SK-N-DZ (cell line): ENCODE data around the gene NCOA6.
"Not testable (repeated sequence)": the region's sequence is repeated elsewhere in the genome, so short reads cannot be mapped to it uniquely, and the experiment has no call there.

ENCODE experiments used
- DNase-seq: peaks from one replicate; pipeline ENCODE4 v3.0.0-alpha.2; 2015; ENCODE audit warnings: low spot score

NCOA6 gene

DNA sequence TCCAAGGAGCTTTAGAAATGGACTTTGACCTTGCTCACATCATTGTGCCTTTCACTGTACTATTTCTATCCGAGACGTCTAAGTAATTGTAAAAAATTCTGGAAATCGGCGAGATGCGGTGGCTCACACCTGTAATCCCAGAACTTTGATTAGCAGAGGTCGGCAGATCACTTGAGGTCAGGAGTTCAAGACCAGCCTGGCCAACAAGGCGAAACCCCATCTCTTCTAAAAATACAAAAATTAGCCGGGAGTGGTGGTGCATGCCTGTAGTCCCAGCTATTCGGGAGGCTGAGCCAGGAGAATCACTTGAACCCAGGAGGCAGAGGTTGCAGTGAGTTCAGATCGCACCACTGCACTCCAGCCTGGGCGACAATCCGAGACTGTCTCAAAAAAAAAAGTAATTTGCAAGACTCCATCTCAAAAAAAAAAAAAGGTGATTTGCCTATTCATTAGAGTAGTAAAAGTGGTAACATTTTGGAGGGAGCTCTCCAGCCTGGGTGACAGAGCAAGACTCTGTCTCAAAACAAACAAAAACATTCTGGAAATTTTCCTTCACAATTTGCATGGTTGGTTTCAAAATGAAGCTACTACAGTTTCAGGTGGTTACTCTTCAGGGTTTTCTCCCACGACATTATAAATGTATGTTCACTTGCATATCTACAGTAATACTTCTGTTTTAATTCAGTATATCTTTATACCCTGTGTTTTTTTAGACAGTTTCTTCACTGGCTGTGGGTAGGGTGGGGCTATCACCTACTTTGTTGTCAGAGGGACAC, 106.0 kb downstream of the NCOA6 start:
- not testable (repeated sequence) for DNase-seq

DNA sequence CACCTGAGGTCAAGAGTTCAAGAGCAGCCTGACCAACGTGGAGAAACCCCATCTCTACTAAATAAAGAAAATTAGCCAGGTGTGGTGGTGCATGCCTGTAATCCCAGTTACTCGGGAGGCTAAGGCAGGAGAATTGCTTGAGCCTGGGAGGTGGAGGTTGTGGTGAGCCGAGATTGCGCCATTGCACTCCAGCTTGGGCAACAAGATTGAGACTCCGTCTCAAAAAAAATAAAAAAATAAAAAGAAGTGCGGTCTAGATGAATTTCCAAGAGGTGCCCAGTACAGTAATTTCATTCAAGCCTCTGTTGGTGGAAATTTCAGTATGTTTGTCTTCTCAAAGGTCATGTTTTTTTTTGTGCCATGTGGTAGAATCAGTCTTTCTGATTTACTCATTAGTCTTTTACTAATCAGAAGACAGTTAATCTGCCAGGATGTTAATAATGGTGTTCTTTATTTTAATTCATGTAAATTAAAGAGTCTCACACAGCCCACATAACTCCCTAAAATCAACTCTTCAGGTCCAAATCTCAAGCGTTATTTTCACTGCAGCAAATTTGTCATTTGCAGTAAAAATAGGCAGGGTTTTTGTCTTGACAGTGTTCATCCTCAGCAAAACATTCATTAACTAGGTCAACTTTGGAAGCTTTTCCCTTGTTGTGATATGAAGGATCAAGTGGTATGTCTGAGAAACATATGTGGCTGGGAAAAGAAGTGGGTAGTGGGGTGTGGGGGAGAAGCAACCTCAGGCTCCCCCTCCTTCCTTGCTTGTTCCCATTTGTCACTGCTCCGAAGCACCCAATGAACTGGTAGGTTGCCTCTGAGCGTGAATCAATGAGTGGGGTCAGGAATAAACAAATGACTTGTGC, 108.0 kb downstream of the NCOA6 start:
- no peak for DNase-seq

DNA sequence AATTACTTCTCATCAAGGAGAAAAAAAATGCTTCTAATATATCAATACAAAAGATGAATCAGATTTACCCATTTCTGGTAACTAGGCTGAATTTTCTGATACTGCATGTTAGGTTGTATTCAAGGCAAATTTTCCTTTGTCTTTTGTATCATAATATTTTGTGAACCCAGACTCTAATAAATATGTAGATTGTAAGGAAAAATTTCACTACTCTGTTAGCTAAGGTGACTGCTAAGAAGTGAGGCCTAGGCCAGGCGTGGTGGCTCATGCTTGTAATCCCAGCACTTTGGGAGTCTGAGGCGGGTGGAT, 108.6 kb downstream of the NCOA6 start:
- DNase-seq = no peak

DNA sequence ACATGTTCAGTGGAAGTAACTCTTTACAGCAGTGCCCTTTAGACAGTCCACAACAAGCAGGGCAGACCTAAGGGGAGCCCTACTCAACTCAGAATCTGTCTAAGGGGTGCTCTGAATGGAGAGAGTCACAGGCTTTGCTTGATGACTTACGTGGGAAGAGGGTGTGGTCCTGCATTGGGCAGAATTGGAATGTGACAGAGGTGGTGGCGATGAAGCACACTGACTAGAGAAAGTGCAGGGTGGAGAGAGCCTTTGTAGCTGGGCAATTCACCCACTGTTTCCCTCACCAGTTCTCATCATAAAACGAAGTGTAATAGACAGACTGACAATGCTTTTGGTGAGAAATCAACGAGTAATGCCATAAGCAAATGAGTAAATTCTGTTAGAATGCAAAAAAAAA, 110.1 kb downstream of the NCOA6 start:
- DNase-seq = no peak

DNA sequence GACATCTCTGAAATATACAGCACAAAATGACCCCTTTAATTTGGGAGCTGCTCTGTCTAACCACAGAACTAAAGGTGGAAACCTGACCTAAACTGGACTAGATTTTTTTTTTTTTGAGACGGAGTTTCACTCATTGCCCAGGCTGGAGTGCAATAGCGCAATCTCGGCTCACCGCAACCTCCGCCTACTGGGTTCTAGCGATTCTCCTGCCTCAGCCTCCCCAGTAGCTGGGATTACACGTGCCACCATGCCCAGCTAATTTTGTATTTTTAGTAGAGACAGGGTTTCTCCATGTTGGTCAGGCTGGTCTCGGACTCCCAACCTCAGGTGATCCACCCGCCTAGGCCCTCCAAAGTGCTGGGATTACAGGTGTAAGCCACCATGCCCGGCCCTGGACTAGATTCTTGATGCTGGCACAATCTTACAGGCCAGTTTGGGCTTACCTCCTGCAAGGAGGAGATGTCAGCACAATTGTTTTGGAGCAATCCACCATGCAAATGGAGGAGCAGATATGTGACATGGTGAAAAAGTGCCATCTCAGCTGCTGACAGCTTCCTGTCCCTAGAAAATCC, 111.4 kb downstream of the NCOA6 start:
- DNase-seq = not testable (repeated sequence)

DNA sequence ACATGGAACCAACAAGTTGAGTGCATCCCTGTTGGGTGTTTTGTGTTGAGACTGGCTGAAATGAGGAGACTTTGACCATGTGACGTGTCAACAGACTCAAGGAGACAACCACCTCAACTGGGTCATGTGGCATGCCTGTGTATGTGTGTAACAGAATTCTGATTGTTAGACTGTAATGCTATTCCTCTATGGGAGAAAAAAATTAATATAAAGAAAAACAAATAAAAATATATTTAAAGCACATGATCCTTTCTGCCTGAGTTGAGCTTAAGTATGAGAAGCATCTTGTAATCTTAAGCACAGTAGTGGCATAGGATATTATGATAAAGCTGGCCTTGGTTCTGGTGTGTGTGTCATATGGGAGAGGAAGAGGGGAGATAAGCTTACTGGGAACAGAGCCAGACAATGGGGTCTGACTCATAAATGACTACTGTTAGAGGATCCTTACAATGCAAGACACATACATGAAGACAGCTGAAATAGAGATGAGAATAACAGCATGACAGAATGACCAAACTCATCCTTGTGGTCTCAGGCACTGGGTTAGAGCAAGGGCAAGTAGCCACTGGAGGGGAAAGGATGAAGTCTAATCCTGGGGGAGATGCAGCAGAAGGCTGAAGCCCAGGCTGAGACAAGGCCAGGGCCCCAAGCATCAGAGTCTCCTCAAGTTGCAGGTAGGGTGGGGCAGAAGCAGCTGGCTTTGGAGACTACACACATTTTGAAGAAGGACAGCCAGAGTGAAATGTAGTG, 112.1 kb downstream of the NCOA6 start:
- no peak for DNase-seq

DNA sequence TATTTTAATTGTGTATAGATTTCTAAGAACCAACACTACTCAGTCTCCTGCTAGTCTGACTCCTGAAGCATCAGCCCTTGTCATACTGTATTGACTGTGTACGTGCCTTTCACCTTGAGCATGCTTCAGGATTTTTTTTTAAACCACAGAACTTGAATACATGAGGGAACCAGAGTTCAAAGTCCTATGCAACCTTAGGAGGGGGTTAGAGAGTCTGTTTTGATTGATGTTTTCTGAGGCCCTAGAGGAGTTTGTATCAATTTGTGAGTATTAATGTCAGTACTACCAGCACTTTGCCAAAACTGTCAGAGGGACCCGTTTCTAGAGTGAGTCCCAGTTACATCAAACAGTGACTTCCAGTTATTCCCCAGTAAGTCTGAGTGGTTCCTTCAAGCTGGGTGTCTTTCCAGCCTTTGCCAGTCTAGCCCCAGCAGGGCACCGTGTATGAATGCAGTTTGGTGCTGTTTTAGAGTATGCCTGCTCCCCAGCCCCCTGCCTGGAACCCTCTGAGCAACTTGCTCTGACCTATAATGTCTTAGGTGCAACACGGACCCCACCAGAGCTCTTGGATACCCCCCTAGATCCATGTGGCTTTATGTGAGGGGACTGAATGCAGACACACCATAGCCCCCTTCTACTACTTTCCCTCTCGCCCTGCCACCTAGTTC, 112.8 kb downstream of the NCOA6 start:
- no peak for DNase-seq

DNA sequence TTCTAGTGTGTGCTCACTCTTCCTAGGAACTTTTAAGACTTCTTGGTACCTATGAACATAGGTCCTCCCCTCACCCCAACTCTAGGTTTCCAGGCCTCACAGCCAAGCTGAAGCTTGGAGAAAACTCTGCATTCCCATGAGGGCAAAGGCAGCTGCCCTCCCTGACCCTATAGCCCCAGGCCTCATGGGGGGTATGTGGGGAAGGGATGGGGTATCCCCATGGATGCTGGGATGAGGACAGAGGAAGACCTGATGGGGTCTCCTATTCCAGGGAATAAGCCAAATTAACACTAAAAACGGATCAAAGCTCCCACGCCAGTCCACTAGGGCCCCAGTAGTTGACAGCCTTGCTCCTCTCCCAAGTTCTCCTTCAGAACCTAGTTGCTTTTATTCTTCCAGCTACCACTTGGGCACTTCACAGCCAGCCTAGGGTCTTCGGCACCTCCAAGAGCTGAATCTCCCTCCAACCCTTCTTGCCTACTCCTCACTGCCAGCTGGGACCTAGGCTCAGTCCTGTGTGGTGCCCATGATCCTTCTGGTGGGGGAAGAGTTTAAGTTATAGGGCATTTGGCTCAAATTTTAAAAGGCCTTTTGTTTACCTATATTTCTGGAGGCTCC, 113.5 kb downstream of the NCOA6 start:
- DNase-seq = no peak

DNA sequence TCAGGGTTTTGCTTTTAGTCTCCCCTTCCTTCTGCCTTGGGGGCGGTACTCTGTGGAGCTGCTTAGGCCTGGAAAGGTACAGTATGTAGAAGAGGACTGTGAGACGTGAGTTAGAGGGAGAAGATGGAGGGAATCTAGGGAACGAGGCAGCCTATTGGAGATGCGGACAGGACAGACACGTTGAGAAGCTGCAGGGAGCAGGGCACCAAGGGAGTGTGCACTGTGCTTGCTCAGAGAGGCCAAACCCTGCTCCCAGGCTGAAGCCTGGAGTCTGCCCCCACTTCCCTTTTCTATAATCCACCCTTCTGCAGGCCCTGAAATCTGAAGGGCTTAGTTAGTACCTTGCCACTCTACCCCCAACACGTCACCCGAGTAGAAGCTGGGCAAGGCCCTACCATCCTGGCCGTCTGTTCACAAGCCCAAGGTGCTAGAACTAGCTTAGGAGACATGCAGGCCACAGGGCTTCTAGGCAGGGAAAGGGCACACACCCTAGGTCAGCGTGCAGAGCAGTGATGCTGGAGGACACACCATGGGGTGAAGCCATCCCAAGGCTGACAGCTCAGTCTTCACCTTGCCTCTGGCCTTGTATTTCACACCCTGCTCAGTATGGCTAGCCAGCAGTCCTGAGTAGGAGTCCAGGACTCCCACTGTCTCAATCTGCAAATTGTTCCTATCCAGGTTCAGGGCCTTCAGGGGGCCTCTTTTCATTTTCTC, 114.4 kb downstream of the NCOA6 start:
- no peak for DNase-seq

DNA sequence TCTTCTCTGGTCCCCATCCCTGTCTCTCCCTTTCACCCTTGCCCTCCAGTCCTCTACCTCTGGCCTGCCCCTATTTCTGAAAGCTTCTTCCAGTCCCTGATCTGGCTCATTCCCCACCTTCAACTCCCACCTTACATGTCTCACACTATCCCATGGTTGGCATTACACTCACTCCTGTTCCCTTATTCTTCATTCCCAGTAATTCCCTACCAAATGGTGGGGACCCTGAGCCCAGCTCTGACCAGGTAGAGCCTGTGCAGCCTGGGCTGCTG, 114.9 kb downstream of the NCOA6 start:
- DNase-seq = no peak

DNA sequence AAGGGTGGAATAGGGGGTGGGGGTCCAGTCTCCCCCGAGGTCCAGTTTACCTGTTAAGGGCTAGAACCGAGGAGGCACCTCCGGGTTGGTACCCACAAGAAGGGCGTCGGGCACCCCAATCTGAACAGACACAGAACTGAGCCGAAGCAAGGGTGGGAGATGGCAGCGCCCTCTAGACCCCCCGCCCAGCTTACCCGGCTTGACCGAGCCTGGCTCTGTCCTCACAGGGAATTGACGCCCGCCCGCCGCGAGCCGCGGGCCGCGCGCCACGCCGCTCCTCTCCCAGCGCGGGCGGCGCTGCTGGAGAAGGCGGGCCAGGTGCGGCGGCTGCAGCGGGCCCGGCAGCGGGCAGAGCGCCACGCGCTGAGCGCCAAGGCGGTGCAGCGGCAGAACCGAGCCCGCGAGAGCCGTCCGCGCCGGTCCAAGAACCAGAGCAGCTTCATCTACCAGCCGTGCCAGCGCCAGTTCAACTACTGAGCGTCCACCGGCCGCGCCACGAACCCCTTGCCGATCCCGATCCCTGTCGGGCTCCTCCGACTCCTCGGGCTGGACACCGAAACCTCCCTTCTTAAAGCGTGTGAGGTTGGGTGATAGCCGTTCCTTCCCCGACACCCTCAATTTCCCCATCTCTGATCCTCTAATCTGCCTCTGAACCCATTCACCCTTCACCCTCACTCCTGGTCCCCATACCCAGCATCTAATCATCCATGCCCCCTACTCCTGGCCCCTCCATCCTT, 115.5 kb downstream of the NCOA6 start:
- DNase-seq = peak; percentile 43

DNA sequence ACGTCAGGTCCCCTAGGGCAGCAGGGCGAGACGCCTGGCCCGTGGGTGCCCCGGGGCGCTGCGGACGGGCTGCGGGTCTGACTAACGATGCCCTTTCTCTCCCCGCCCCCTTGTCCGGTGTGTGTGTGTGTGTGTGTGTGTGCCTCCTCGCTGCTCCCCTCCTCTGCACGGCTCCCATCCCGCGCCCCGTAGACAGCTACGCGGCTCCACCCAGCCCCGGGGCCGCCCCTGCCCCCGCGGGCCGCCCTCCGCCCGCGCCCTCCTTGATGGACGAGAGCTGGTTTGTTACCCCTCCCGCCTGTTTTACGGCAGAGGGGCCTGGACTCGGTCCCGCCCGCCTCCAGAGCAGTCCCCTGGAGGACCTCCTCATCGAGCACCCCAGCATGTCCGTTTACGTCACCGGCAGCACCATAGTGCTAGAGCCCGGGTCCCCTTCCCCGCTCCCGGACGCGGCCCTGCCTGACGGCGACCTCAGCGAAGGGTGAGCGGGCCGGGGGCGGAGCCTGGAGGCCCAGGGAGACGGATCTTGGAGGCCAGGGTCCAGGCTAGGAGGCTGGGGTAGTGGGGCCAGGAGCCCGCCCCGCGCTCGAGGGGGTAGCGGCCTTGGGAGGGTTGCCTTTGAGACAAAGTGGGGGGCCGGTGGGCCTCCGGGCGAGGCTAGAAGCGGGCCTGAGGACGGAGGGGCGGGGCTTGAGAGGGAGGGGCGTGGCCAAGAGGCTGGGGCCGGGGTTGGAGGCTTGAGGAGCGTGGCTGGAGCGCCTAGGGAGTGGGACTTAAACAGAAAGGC, 116.2 kb downstream of the NCOA6 start:
- DNase-seq = peak; percentile 93

DNA sequence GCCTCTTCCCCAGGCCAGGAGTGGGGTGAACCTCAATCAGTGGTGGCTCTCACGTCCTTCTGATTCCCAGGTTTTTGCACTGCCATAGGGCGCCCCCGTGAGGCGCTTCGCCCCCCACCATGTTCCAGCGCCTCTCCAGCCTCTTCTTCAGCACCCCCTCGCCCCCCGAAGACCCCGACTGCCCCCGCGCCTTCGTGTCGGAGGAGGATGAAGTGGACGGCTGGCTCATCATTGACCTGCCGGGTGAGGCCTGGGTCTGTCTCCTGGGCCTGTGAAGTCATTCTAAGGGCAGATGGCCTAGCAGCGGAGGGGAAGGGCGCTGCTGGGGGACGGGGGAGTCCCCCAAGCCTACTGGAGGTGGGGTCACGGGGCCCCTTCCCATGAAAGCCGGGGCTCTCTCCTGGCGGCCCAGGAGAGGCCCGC, 116.8 kb downstream of the NCOA6 start:
- DNase-seq = peak; percentile 78

DNA sequence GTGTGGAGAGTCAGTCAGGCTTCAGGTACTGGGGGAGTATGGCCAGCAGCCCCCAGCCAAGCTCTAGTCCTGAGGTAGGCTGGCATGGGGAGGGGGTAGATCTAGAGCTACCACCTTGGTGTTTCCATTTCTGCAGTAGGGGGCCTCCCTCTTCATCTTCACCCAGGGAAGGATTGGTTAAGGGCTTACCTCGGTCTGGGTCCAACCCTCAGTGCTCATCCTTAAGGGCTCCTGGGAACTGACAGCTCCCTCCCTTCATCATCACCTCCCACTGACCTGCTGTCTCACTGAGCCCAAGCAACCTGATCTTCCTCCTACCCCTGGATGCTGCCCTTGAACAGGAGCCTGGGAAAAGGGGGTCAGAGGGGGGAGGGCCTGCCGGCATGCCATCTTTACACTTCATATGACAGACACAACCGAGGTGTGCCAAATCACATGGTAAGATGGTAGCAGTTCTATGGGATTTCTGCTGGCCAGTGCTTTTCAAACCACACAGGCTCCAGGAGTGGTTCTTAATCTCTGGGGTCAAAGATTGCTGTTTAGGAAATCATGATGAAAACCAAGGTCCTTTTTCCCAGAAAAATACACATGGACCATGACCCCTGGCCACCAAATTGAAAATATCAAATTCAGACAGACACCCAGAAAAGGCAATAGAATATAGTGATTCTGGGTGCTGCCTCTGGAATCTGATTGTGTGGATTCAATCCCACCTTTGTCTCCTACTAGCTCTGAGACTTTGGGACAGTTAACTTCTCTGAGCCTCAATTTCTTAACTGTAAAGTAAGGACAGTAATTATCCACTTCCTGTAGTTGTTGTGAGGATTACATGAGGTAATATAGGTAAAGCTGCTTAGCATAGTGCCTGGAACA, 118.3 kb downstream of the NCOA6 start:
- DNase-seq = no peak

DNA sequence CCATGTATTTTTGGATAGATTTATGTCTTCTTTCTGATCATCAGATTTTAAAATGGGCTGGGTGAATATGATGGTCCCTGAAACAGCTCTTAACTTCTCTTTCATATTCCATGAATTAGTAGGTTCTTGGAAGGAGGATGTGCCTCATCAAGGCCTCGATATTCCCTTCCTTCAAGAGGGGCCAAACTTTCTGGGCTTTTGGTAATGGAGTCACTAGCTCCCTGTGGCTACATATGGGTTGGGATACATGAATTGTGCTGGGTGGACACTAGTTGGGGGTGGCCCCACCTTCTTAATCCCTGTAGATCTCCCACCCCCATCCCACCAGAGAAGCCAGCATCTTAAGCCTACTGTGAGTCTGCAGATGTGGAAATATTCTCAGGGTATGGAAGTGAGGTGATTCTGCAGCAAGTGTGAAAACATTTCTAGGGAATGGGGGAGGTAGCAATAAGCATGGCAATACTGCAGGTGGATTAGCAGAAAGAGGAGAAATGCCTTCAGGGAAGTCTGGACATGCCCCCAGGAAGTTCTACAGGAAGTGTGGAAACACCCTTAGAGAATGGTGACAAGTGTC, 119.1 kb downstream of the NCOA6 start:
- DNase-seq = no peak

DNA sequence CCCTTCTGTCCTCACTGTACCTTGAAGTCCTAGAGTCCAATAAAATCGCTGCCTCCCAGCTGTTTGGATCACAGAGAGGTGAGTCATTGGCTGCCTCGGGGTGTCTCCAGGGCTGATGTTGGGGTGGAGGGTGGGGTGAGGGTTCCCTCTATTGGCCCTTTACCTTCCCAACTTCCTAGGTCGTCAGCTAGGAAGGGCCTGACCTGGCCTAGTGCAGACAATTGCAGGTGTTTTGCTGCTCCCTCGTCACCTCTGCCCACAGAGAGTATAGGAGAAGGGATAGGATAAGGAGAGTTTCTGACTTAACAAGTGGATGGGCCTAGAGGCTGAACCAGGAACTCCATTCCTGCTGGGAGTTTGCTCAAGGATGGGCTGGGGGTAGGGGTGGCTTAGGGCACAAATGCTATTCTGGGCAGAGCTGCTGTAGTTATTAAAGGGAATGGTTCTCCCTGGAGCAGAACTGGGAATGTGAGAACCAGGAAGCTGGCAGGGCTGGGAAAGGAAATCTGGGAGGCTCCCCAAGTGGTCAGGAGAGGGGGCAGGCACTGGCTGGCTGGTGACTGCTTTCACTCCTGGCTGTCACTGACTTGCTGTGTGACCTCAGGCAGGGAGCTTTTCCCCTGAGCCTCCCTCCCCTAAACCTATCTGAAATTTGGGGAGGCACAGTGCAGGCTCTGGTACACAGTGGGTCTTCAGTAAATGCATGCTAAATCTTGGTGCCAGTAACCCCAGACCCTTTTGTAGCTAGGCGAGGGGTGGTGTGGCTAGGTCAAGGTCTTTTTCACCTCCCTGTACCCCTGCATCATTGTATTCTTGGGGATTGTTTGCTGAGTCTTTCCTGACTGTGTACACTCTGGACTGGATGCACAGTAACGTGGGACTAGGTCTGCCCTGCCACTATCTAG, 119.8 kb downstream of the NCOA6 start:
- no peak for DNase-seq

DNA sequence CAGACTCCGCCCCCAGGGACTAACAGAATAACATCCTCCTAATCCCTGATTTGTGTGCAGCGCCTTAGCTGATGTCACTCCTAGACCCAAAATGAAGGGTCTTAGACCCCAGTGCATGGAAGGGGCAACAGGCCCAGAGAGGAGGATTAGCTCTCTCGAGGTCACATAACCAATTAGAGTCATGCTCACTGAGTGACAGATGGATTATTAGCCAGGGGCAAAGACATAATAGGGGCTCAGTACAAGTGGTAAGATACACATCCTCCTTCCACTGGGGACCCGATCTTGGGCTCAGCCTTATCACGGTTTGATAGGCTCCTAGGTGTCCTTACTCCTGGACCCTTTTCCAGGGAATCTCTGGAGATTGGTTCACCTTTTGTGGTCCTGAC, 120.4 kb downstream of the NCOA6 start:
- DNase-seq = no peak
